GM18519 (cell line): ENCODE measurements around the gene ANO3.
A peak's percentile ranks its signal among the peaks of the same experiment; 100 is the strongest.
"Not testable (repeated sequence)": the region's sequence is repeated elsewhere in the genome, so short reads cannot be mapped to it uniquely, and the experiment has no call there.

Experiments used
- ATAC-seq: cut with Tn5 transposase; IDR thresholded peaks from one replicate; pipeline ENCODE4 v1.9.1; 2021; ENCODE audit warnings: mild to moderate bottlenecking, moderate library complexity; ENCODE audit not compliant: unreplicated experiment, low FRiP score

Gene ANO3

DNA sequence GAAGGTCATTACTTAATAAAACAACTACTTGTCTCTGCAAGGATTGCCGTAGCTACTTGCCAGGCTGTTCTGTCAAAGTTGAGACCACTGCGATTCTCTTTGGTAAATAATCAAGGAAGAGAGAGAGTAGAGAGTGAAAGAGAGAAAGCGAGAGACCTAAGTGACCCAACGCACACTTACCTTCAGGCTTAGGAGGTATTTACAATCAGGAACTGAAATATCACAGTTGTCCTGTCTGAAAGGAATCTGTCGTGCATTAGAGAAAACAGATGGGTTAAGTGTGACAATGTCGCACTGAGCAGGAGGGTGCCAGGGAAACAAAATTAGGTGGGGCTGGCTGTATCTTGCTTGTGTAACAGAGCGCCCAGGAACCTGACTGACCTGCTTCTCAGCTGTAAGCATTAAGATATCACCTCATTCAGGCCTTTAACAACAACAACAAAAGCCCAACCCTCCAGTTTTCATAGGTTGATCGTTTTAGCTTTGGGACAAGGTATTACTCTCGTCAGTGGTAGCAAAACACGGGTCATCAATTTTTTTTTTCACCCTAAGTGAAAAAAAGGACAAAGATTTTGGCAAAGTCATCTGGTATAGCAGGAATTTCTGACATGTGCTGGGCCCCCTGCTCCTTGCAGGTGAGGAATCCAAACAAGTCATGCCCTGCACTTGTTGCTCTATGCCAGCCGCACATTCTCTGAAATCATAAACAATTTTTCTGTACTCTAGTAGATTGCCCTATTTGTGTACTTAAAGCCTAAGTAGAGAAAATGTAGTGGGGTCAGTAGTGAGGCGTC, 240.1 kb downstream of the ANO3 start, which contains the start of gene MUC15:
MUC15 (minus strand) TSS at position 403 of the 794 bp plus-strand sequence. CDS start 5,169 bp downstream, outside the sequence.
- ATAC-seq = no peak

DNA sequence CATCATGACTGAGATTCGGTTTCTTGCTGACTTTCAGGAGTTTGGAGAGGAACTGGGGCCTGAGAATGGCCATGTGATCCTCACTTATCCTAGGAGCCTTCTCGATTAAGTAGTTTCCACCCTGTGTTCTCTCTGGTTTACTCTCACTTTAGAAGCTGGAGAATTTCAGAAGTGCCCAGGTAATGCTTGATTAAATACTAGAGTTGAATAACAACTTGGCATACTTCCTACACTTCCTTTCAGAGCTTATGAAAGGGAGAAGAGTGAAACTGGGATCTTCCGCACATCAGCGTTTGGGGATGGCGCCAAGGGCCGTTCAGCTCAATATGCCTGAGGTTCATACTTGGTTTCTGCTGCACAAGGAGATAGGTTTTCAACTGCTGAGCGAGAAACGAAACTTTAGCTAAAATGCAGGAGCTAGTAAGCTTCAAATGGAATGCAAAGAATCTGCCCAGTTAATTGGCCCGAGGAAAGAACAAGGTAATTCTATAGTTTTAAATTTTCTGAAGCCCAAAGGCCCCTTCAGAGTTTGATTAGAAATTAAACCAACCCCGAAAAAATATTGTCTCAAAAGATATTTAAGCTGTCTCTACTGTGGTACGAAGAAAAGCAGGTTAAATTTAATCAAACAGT, 241.0 kb downstream of the ANO3 start:
- no peak for ATAC-seq

DNA sequence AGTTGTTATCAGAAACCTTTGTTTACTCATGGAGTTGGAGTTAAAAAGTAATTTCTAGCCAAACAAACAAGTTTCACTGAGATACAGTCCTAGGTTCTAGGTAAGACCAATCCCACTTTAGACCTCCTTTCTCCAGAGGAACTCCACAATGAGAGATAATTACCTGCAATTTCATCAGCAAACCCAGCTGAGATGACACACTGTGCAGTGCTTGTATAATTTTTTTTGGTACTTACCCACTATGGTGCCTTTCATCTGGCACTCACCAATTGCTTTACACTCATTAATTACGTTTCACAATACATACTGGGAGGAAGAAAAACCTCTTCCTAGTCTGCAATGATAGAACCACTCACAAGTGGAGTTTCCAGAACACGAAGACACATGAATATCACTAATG, 242.0 kb downstream of the ANO3 start:
- no peak for ATAC-seq

DNA sequence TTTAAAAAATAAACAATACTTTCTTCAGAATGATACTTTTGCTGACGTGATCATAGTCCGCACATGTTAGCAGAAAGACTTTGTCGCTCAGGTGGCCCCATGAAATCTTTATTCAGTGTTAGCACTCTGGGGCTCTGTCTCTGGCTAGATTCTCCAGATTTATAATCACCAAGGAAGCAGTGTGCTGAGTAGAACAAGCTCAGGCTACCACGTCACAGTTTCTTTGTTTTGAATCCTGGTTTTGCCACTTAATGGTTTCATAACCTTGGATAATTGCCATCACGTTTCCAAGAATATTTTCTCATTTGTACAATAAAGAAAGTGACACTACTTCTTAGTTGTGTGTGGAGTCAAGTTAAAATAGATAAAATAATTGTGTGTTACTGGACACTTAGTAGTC, 244.0 kb downstream of the ANO3 start:
- ATAC-seq = no peak

GRCh38 chr11:26578998-26579661, 247.2 kb downstream of the ANO3 start:
- no peak for ATAC-seq

GRCh38 chr11:26579683-26580082, 247.8 kb downstream of the ANO3 start:
- no peak for ATAC-seq

DNA sequence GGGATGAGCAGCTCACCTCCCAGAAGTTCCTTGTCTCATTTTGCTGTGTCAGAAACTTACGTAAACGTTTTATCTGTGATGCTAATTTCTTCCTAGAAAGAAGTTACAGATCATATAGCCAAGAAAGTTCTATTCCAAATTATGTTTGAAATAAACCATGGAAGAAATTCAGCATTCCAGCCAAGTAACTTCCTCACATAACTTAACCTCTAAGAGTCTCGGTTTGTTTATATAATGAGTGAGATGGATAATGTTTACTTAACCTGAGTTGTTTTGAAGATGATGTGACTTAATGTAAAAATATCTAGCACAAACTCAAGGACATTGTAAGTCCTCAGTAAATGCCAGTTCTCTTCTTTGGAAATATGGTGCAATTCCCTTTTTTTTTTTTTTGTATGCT, 249.0 kb downstream of the ANO3 start:
- ATAC-seq = no peak

DNA sequence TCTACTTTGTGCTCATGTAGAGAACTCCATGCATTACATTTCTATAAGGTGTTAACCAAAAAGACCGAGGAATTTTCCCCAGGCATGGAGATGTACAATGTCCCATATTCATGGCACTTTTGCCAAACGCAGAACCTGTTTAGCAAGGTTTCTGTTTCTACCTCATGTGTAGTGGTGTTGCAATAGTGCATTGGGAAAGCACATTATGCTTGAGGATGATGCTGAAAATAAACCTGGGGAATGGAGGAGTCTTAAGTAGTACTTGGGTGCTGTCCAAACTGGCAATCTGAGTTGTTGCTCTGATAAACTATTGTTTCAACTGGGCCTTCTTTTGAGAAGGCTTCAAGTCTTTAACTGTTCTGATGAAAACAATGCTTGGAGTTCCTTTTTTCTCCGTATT, 251.6 kb downstream of the ANO3 start:
- ATAC-seq = no peak

DNA sequence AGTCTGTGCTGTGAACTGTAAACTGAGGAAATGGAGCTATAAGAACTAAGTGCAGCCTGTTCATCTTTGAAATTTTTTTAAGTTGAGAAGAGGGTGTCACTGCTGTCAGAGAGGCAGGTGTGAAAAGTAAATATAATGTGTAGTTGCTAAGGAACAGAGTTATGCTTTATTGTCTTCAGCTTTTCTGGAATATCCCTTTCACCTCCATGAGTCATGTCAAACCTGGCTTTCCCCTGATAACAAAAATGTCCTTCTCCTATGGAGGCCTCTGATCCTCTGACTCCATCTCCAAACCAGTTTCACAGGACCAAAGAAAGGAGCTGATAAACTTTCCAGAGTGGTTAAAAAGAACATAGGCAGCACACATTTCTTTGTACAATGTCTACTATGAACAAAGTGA, 252.9 kb downstream of the ANO3 start:
- no peak for ATAC-seq

DNA sequence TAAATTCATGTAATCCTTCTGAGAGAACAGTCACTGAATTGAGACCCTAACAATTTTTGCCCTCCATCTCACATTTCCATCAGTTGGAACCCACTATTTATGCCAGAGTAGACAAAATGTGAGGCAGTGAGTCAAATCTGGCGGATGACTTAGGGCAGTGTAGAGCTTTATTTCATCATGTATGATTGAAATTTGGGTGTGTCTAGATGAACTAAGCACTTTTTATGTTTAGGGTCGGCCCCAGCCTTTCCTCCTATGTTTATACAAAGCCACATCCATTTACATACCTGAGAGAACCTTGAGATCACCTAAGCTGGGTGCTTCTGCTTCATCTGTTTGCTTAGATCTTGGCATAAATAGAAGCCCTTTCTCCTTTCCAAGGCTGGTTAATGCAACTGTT, 255.1 kb downstream of the ANO3 start:
- no peak for ATAC-seq

DNA sequence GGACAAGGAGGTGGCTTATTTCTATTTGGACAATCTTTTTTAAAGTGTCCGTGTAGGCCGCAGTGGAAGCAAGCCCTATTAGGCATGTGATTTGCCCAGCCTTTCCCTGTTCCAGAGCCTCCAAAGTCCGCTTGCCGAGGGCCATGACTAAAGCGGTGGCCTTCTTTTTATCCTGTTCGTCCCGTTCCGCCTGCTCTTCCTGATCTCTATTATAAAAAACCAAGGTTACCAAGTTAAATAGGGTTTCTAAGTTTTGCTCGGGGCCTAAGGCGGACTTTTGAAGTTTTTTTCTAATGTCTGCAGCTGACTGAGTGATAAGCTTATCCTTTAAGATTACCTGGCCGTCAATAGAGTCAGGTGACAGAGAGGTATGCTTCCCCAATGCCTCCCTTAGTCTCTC, 261.8 kb downstream of the ANO3 start:
- ATAC-seq = no peak

DNA sequence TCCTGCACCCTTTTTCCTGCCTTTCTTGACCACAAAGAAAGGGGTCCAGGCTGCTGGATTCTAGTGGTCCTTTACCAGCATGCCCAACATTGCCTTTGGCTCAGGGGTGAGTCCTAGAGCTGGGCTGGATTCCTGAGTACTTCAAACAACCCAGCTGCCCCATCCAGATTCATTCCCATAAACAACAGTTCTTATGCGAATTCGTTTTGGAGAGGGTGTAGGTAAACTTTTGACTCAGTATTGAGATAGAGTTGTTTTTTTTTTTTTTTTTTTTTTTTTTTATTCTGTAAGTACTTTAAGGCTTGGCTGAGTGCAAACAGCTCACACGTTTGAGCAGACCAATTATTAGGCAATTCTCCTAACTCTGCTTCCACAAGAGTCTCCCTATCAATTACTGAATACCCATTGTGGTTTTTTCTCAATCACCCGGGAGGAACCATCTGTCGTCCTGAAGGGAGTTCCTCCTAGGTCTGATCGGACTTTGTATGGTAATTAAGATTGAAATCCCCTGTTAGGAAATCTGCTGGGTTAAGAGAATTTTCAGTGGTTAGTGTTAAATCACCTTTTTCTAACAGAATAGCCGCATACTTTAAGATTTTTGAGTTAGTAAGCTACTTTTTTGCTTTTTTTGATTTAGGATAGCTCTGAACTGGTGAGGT, 263.4 kb downstream of the ANO3 start:
- not testable (repeated sequence) for ATAC-seq

DNA sequence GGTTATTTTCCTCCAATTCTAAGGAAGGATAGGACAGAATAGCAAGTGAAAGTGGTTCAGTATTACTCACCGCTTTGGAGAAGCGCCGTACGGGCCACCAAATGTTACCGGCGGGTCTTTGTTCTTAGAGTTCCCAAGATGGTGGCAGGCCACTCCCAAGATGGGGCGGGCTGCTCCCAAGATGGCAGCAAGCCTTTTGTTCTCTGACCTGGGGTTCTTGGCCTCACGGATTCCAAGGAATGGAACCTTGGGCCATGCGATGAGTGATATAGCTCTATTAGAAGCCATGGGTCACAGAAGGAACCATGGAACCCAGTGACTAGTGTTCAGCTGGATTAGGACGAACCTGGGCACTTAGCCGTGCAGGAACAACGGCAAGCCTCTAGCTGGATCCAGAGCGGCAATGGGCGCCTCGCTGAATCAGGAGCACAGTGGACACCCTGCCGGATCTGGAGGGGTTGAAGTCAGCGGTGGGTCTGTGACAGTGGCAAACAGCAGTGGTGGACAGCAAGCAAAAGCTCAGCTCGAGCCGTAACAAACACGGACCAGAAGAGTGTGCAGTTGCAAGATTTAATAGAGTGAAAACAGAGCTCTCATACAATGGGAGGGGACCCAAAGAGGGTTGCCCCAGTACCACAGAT, 265.2 kb downstream of the ANO3 start:
- not testable (repeated sequence) for ATAC-seq

GRCh38 chr11:26597899-26598298, 266.0 kb downstream of the ANO3 start:
- no peak for ATAC-seq

DNA sequence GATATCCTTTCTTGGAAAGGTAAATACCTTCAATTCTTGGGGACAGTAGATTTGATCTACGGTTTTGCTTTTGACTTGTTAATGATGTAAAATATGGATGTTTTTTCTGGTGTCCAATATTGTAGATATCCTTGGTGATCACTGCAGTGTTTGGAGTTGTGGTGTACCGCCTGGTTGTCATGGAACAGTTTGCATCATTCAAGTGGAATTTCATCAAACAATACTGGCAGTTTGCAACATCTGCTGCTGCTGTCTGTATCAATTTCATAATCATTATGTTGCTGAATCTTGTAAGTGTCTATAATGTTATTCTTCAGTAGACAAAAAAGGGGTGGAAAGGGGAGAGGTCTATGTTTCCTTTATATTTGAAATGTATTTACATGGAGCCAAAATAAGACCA, 267.5 kb downstream of the ANO3 start:
- no peak for ATAC-seq

- ATAC-seq = no peak
Observed at GRCh38 chr11:26599876-26600434, 268.0 kb downstream of the ANO3 start.

GRCh38 chr11:26607725-26608506, 276.0 kb downstream of the ANO3 start:
- peak; percentile 37 for ATAC-seq

DNA sequence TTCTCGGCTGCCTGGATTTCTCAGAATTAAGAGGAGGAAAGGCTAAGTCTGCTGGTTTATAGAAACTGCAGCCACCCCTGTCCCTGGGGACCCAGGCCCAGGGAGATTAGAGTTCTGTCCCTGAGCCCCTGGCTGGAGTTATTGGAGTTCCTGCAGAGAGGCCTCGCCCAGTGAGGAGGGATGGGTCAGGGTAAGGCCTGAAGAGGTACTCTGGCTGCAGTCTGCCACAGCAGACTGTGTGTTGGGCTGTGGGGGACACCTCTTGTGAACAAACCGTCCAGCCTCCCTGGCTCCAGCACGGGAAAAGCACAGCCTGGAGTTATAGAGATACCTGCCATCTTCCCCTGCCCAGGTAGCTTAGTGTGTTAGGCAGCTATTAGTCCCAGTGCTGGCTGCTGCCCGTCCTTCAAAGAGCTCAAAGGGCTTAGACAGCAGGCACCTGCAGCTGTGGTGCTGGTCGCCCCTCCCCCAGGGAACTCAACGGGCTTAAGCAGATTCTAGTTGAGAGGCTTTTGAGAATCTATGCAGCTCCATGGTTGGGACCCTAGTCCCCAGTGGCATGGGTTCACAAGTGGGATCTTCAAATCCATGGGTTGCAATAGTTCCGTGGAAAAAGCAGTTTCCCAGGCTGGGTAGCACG, 276.7 kb downstream of the ANO3 start:
- ATAC-seq = no peak

- no peak for ATAC-seq
Observed at GRCh38 chr11:26613759-26614158, 281.8 kb downstream of the ANO3 start.
